ENCODE results near the gene DMTF1.
"Not testable (repeated sequence)": the region's sequence is repeated elsewhere in the genome, so short reads cannot be mapped to it uniquely, and the experiment has no call there.

DMTF1 gene

GRCh38 chr7:87202705-87203104, 50.5 kb downstream of the DMTF1 start:
- DNase-seq = no peak

- not testable (repeated sequence) for DNase-seq
Measured at GRCh38 chr7:87203929-87204328, 51.7 kb downstream of the DMTF1 start.

GRCh38 chr7:87204933-87205332, 52.7 kb downstream of the DMTF1 start:
- DNase-seq = no peak

DNA sequence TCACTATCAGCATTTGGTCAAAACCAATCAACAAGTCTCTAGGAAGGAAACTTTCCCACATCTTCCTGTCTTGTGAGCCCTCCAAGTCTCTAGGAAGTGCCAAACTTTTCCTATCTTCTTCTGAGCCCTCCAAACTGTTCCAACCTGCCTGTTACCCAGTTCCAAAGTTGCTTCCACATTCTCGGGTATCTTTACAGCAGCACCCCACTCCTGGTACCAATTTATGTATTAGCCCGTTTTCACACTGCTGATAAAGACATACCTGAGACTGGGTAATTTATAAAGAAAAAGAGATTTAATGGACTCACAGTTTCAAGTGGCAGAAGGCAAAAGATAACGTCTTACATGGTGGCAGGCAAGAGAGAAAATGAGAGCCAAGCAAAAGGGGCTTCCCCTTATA, 53.4 kb downstream of the DMTF1 start:
- not testable (repeated sequence) for DNase-seq

- no peak for DNase-seq
Measured at GRCh38 chr7:87206361-87206760, 54.1 kb downstream of the DMTF1 start.

DNA sequence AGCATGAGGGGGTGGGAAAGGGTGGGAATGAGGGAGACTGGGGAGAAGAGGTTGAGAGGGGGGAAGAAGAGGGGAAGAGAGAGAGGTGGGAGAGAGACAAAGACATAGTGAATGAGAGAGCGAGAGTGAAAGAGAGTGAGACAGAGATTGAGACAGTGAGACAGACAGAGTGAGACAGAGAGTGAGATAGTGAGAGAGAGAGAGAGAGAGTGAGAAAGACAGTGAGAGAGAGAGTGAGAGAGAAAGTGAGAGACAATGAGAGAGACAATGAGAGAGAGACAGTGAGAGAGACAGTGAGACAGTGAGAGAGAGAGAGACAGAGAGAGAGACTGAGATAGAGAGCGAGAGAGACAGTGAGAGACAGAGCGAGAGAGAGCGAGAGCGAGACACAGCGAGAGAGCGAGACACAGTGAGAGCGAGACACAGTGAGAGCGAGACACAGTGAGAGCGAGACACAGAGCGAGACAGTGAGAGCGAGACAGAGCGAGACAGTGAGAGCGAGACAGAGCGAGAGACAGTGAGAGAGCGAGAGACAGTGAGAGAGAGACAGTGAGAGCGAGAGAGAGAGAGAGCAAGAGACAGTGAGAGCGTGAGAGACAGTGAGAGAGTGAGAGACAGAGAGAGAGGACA, 57.2 kb downstream of the DMTF1 start:
- no peak for DNase-seq

DNA sequence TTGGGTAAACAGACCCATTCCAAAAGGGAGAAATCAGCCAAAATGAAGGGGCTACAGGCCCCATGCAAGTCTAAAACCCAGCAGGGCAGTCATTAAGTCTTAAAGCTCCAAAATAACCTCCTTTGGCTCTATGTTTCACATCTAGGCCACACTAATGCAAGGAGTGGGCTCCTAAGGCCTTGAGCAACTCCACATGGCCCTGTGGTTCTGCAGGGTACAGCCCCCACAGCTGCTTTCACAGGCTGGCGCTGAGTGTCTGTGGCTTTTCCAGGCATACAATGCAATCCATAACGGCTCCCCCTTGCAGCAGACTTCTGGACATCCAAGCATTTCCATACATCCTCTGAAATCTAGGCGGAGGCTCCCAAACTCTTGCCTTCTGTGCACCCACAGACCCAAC, 58.3 kb downstream of the DMTF1 start:
- DNase-seq = no peak

DNA sequence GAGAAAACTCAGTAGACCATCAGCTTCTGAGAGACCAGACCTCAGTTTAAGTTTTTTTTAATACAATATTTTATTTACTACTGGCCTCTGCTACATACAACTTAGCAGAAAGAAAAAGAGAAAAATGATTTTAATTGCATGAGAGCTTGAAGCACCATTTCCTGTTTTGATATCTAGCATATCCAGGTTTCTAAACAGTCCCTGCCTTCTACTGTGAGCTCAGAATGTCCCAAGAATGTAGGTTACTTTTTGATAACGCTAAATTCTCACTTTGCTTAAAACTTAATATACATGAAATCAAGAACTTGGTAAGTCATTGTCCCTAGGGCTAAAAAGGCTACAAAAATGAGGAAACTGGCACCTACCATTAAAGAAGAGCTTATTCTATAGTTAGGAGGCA, 60.2 kb downstream of the DMTF1 start:
- DNase-seq = no peak

GRCh38 chr7:87213252-87213651, 61.0 kb downstream of the DMTF1 start:
- DNase-seq = no peak

- no peak for DNase-seq
Measured at GRCh38 chr7:87213811-87214210, 61.6 kb downstream of the DMTF1 start.

- no peak for DNase-seq
Measured at GRCh38 chr7:87215046-87215445, 62.8 kb downstream of the DMTF1 start.

- no peak for DNase-seq
Measured at GRCh38 chr7:87216701-87217508, 64.7 kb downstream of the DMTF1 start.

- no peak for DNase-seq
Measured at GRCh38 chr7:87217983-87218653, 65.9 kb downstream of the DMTF1 start.

GRCh38 chr7:87218796-87219544, 66.7 kb downstream of the DMTF1 start:
- DNase-seq = peak; percentile 22

- DNase-seq = peak; percentile 20
Measured at GRCh38 chr7:87219545-87220025, 67.3 kb downstream of the DMTF1 start, which contains the start of gene TMEM243. TMEM243 (minus strand) TSS chr7:87219732; CDS start chr7:87219503, 229 bp downstream.

DNA sequence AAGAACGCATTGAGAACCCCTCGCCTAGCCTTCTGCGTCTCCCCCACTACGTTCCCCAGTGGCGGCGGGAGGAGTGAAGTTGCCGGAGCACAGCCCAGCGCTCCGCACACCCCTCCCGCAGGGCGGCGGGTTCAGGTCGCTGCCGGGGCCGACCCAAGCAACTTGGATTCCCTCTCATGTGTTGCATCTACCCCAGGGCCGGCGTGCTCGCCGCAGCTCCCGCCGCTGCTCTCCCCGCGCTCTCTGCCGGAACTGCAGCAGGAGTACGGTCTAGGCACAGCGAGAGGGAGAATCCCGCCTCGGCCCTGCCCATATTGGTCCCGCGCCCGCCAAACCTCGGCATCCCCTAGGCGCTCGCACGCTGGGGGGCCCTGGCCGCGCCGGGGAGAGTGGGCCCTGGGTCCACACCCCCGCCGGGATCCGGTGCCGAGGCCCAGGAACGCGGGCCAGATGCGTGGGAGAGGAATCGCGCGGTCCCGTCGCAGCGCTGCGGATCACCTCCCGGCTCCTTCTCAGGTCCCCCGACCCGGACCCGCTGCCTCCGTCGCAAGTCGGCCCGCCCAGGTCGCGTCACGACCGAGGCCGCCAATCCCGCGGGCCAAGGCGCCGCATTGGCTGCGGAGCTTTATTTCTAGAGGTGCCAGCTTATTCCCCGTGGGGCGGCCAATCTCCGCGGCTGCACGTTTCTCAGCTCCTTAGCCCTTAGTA, 67.9 kb downstream of the DMTF1 start:
- peak; percentile 59 for DNase-seq

- DNase-seq = no peak
Measured at GRCh38 chr7:87220734-87221215, 68.5 kb downstream of the DMTF1 start.

DNA sequence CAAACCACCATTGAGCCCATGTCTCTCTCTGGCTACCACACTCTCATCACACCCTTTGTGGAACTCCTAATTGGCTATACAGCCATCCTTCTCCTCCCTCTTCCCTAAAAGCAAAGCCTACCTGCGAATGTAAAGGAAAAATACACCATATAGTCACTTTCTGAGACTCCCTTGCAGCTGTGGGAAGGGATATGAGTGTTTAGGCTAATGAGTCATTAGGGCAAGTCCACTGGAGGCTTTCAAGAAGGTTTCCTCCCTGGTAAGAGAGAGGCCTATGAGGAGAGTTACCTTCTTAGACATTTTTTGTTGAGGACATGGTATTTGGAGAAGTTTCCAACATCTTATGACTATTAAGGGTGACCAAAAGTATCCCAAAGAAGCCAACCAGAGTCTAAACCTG, 71.4 kb downstream of the DMTF1 start:
- no peak for DNase-seq

GRCh38 chr7:87225696-87226095, 73.4 kb downstream of the DMTF1 start:
- DNase-seq = no peak

DNA sequence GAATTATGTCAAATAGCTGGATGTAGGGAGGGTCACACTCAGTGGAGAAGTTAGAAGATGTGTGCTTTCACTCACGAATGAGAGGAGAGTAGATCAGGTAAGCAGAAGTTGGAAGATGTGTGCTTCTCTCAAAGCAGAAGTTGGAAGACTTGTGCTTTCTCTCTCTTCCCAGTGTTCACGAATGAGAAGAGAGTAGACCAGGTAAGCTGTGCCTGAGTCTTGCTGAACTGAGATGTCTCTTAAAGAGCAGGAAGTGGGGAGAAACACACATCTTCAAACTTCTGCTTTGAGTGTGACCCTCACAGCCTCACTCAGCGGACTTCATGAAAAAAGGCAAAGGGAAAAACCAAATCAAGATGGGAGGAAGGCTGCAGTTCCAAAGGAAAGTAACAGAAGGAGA, 74.2 kb downstream of the DMTF1 start:
- no peak for DNase-seq

GRCh38 chr7:87231258-87231657, 79.0 kb downstream of the DMTF1 start:
- DNase-seq = no peak

GRCh38 chr7:87231711-87232110, 79.5 kb downstream of the DMTF1 start:
- DNase-seq = no peak

All from amniotic stem cell (primary cell).